ENCODE results near the gene ARFRP1. TPM values are rescaled to one million over a fixed set of nuclear protein-coding genes. Genes with fewer than 3 reads are reported as not detected.
A peak's percentile ranks its signal among the peaks of the same experiment; 100 is the strongest.

Gene ARFRP1
- total RNA-seq, 1 experiment from 2014 or later, result 71.2 TPM

GRCh38 chr20:63740627-63741353, 33.0 kb upstream of the ARFRP1 start:
- peak overlapping the region; percentile 79 for H2AFZ ChIP-seq (ENCODE audit: low read length)
- CTCF ChIA-PET, result interaction anchor here (0.6 to 1.5 kb wide), 4 partner anchors 33 to 53 kb away, joined by 3 to 5 read pairs (median 4); partner anchors contain the start of genes ARFRP1 and ZGPAT

GRCh38 chr20:63740070-63740626, 32.4 kb upstream of the ARFRP1 start:
- H3K36me3 ChIP-seq (ENCODE audit: low read depth, low read length), result peaks cover 22% of the 10 kb centered on the region
- peak overlapping the region; percentile 84 for H3K4me3 ChIP-seq (ENCODE audit: low read length)
- ATAC-seq (peak; percentile 30), DNase-seq (peak; percentile 54)
- TF ChIP-seq EZH2 (IDR thresholded peaks at IDR 0.05; ENCODE audit: low read length, unreplicated experiment) (no peak), EZH2phosphoT487 (IDR thresholded peaks at IDR 0.05; ENCODE audit: borderline replicate concordance, low read length) (no peak), CTCF (conservative IDR thresholded peaks at IDR 0.05; ENCODE audit: low read depth, low read length) (no peak)
- H3K9me3 ChIP-seq (ENCODE audit: low read length), result no peaks in the 10 kb centered on the region
- ChIA-PET CTCF (interaction anchor here (1.5 kb wide), 1 partner anchor 46 kb away, joined by 5 read pairs; no protein-coding TSS in a partner anchor), POLR2A (ENCODE audit: unreplicated experiment) (interaction anchor here (0.6 kb wide), 2 partner anchors 27 to 98 kb away, joined by 3 to 10 read pairs; no protein-coding TSS in a partner anchor)
- H3K79me2 ChIP-seq (ENCODE audit: low read length), result peaks cover 13% of the 10 kb centered on the region
- peak overlapping the region; percentile 64 for H3K27ac ChIP-seq (ENCODE audit: low read length)
- H3K4me2 ChIP-seq (ENCODE audit: low read length), result peak overlapping the region; percentile 88
- H3F3A ChIP-seq (ENCODE audit: low read length, unreplicated experiment), result no peaks in the 10 kb centered on the region
- H3K9me2 ChIP-seq (replicated peaks; ENCODE audit: low read length), result no peaks in the 10 kb centered on the region
- intact Hi-C loops (cut with micrococcal nuclease), result loop anchor here (2.0 kb wide), 1 partner anchor 33 kb away; the partner anchor contains the start of gene ARFRP1
- H3K4me1 ChIP-seq (ENCODE audit: insufficient read depth, low read length), result peaks cover 12% of the 10 kb centered on the region
- peak overlapping the region; percentile 79 for H2AFZ ChIP-seq (ENCODE audit: low read length)
- peak overlapping the region; percentile 83 for H3K9ac ChIP-seq (ENCODE audit: low read length)
- H3K27me3 ChIP-seq (ENCODE audit: low read length), result no peaks in the 10 kb centered on the region
- no TSS peak for BruUV-seq (replicated peaks)
- no peaks in the 10 kb centered on the region for H4K20me1 ChIP-seq (ENCODE audit: low read length)

More at GRCh38 chr20:63740627-63741353, 33.0 kb upstream of the ARFRP1 start:
- Histone ChIP-seq H3K36me3 (ENCODE audit: low read depth, low read length) (peaks cover 22% of the 10 kb centered on the region), H3K9ac (ENCODE audit: low read length) (peak overlapping the region; percentile 83), H3K9me3 (ENCODE audit: low read length) (no peaks in the 10 kb centered on the region), H3K79me2 (ENCODE audit: low read length) (peaks cover 13% of the 10 kb centered on the region), H3K27ac (ENCODE audit: low read length) (peak overlapping the region; percentile 64), H4K20me1 (ENCODE audit: low read length) (no peaks in the 10 kb centered on the region), H3F3A (ENCODE audit: low read length, unreplicated experiment) (no peaks in the 10 kb centered on the region), H3K9me2 (replicated peaks; ENCODE audit: low read length) (no peaks in the 10 kb centered on the region), H3K4me3 (ENCODE audit: low read length) (peak overlapping the region; percentile 84), H3K4me1 (ENCODE audit: insufficient read depth, low read length) (peaks cover 12% of the 10 kb centered on the region), H3K27me3 (ENCODE audit: low read length) (no peaks in the 10 kb centered on the region), H3K4me2 (ENCODE audit: low read length) (peak overlapping the region; percentile 88)
- ATAC-seq, result peak; percentile 65
- POLR2A ChIA-PET (ENCODE audit: unreplicated experiment), result interaction anchor here (0.6 to 0.9 kb wide), 4 partner anchors 27 to 203 kb away, joined by 3 to 10 read pairs (median 4); partner anchors contain the start of genes HELZ2 and PTK6
- BruUV-seq (replicated peaks), result no TSS peak
- DNase-seq, result peak; percentile 84
- intact Hi-C loops (cut with micrococcal nuclease), result loop anchor here (2.0 kb wide), 1 partner anchor 34 kb away; the partner anchor contains the start of gene ARFRP1
- TF ChIP-seq EZH2phosphoT487 (IDR thresholded peaks at IDR 0.05; ENCODE audit: borderline replicate concordance, low read length) (0 out of 2 replicates have a peak, but pooled peaks have one; percentile 23), CTCF (conservative IDR thresholded peaks at IDR 0.05; ENCODE audit: low read depth, low read length) (no peak)

Data from PC-3 (cell line).